HFFc6 (cell line): Measurements from ENCODE around the gene SUMF2. TPM values are rescaled to one million over a fixed set of nuclear protein-coding genes. Genes with fewer than 3 reads are reported as not detected.
"Not testable (repeated sequence)": the region's sequence is repeated elsewhere in the genome, so short reads cannot be mapped to it uniquely, and the experiment has no call there.

ENCODE experiments used
- DNase-seq: peaks from one replicate; pipeline ENCODE4 v3.0.0-alpha.2; 2018
- H3K27ac Mint-ChIP-seq: 2 replicates; pipeline ENCODE4 v1.8.0; 2020; ENCODE audit warnings: mild to moderate bottlenecking, mixed read lengths
- H3K27me3 Mint-ChIP-seq: 2 replicates; pipeline ENCODE4 v1.8.0; 2021; ENCODE audit warnings: mild to moderate bottlenecking, moderate library complexity, mixed read lengths; ENCODE audit not compliant: insufficient read depth
- H3K36me3 Mint-ChIP-seq: 2 replicates; pipeline ENCODE4 v1.8.0; 2021; ENCODE audit warnings: low read depth, mixed read lengths
- H3K4me1 Mint-ChIP-seq: 2 replicates; pipeline ENCODE4 v1.8.0; 2020; ENCODE audit warnings: low read depth, mixed read lengths
- H3K4me3 Mint-ChIP-seq: 2 replicates; pipeline ENCODE4 v1.8.0; 2020; ENCODE audit warnings: mild to moderate bottlenecking, moderate library complexity, mixed read lengths
- H3K9me3 Mint-ChIP-seq: 2 replicates; pipeline ENCODE4 v1.8.0; 2020; ENCODE audit warnings: mild to moderate bottlenecking, mixed read lengths
- long read RNA-seq: library from polyadenylated mRNA; unstranded; transcript quantifications from one replicate; pipeline ENCODE4 v2.0.0, GENCODE V29; 2019
- total RNA-seq, 6 experiments: library from RNA; stranded (reverse); fragmentation: NEBNext Ultra II Directional; extraction: Animal tissue kit (Norgen Biotek cat#: 25700); gene quantifications; 2 replicates in 1 of 6; 3 replicates in 5 of 6; pipeline ENCODE4 v1.2.3, GENCODE V29; 2021
- TF ChIP-seq, protein P1 (sequence below): fragments of 200-600 bp; sonication (generic); IDR thresholded peaks from 2 replicates; pipeline ENCODE4 v1.5.0; 2021; ENCODE audit warnings: antibody characterized with exemption, mild to moderate bottlenecking

The SUMF2 gene
- 100 to 1,000 TPM; 117 to 151 (median 127) TPM for total RNA-seq
- long read RNA-seq, transcript SUMF2-208 (9 exons, 2,052 nt), result major isoform, 149 of 252 reads
- long read RNA-seq, transcript SUMF2-211 (7 exons, 1,771 nt), result minor isoform, 5 of 252 reads
- long read RNA-seq, transcript SUMF2-204 (8 exons, 1,683 nt), result minor isoform, 9 of 252 reads
- long read RNA-seq, transcript SUMF2-205 (10 exons, 1,171 nt), result minor isoform, 5 of 252 reads
- long read RNA-seq, partial matches to known transcripts, result 6 of 252 reads
- long read RNA-seq, other reads (novel, unspliced or antisense), result 70 of 252 reads

DNA sequence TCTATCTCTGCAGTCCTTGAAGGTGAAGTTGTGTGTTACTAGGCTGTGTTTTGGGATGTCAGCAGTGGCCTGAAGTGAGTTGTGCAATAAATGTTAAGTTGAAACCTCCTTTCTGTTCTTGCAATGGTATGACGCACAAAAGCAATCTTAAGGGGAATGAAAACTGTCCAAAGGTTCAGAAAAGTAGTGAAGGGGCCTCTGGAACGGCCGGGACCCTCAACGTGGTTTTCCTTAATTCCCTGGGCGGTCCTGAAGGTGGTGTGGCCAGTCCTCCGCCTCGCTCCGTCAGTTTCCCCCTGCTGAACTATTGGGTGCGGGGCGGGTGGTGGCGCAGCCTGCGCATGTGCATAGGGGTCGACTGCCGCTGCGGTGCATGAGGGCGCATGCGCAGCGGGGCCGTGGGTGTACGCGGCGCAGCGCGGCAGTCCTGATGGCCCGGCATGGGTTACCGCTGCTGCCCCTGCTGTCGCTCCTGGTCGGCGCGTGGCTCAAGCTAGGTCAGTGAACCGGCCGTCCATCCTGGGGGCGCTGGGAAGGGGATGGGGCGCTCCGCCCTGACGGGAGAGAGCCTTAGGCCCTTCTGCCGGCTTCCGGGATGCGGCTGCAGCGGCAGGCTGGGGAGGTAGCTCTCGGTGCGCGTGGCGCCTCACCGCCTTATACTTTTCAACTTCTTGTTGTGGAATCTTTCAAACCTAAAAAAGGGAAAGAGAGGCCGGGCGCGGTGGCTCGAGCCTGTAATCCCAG, at the start of gene SUMF2:
TSS of gene SUMF2 (plus strand) at position 405 of the 744 bp plus-strand sequence. CDS start at position 431, 26 bp downstream.
- TF ChIP-seq, protein P1, sequence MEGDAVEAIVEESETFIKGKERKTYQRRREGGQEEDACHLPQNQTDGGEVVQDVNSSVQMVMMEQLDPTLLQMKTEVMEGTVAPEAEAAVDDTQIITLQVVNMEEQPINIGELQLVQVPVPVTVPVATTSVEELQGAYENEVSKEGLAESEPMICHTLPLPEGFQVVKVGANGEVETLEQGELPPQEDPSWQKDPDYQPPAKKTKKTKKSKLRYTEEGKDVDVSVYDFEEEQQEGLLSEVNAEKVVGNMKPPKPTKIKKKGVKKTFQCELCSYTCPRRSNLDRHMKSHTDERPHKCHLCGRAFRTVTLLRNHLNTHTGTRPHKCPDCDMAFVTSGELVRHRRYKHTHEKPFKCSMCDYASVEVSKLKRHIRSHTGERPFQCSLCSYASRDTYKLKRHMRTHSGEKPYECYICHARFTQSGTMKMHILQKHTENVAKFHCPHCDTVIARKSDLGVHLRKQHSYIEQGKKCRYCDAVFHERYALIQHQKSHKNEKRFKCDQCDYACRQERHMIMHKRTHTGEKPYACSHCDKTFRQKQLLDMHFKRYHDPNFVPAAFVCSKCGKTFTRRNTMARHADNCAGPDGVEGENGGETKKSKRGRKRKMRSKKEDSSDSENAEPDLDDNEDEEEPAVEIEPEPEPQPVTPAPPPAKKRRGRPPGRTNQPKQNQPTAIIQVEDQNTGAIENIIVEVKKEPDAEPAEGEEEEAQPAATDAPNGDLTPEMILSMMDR, result peak; percentile 38; the same call in 1 of the 2 replicates
- Mint-ChIP-seq H3K4me3 (peak within 1 kb of the TSS; percentile 97), H3K4me1 (peaks cover 51% of the 10 kb centered on the region), H3K27ac (peak within 1 kb of the TSS; percentile 95), H3K36me3 (peaks cover 41% of the 10 kb centered on the region), H3K27me3 (no peaks in the 10 kb centered on the region; the same call in none of the 2 replicates), H3K9me3 (no peaks in the 10 kb centered on the region)
- peak; percentile 71 for DNase-seq

- H3K4me1 Mint-ChIP-seq, H3K4me3 Mint-ChIP-seq, H3K9me3 Mint-ChIP-seq, H3K27me3 Mint-ChIP-seq, DNase-seq, H3K36me3 Mint-ChIP-seq, H3K27ac Mint-ChIP-seq: not testable (repeated sequence)
These were observed 47.1 kb upstream of the SUMF2 start for GRCh38 chr7:56017015-56017414.

GRCh38 chr7:56019501-56019900, 44.6 kb upstream of the SUMF2 start:
- Mint-ChIP-seq H3K4me1 (no peaks in the 10 kb centered on the region), H3K27me3 (no peaks in the 10 kb centered on the region; the same call in 1 of the 2 replicates), H3K36me3 (0 out of 2 replicates have a peak, but pooled peaks cover 9% of the 10 kb centered on the region), H3K27ac (no peak overlapping the region), H3K4me3 (no peak overlapping the region), H3K9me3 (no peaks in the 10 kb centered on the region)
- no peak for DNase-seq
- TF ChIP-seq, protein P1, result no peak

DNA sequence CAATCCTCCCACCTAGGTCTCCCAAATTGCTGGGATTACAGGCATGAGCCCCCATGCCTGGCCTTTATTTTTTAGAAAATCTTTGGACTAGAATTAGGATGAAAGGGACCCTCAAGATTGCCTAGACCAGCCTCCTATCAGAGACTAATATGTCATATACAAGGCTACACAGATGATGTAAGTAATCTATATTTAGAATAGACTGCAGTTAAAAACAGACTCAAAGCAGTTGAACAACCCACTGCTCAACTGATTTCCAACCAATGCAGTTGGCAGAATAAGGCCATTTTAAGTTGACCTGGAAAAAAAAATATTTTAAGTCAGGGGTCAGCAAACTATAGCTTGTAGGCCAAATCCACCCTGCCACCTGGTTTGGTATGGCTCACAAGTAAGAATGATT, 40.6 kb upstream of the SUMF2 start:
- no peaks in the 10 kb centered on the region for H3K4me1 Mint-ChIP-seq
- H3K36me3 Mint-ChIP-seq, result peaks cover 9% of the 10 kb centered on the region; the same call in 1 of the 2 replicates
- H3K4me3 Mint-ChIP-seq, result no peak overlapping the region
- H3K27ac Mint-ChIP-seq, result no peak overlapping the region
- no peak for DNase-seq
- TF ChIP-seq, protein P1, result no peak
- H3K27me3 Mint-ChIP-seq, result peaks cover 5% of the 10 kb centered on the region
- no peaks in the 10 kb centered on the region for H3K9me3 Mint-ChIP-seq

DNA sequence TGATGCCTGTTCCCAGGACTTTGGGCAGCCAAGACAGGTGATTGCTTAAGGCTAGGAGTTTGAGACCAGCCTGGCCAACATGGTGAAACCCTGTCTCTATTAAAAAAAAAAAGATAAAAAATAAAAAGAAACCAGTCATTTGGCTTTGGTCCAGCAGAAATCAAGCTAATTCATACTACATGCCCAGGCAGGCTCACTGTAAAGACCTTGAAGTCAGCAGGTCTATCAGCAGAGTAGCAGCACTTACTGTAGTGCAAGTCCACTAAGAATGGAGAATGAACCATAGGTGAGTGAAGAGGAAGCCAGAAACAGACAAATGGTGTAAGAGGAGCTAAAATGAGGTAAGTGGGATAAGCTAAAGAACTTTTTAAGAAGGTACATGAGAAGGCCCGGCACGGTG, 37.5 kb upstream of the SUMF2 start:
- Mint-ChIP-seq H3K4me1 (peaks cover 9% of the 10 kb centered on the region), H3K27me3 (peaks cover 5% of the 10 kb centered on the region), H3K27ac (no peak overlapping the region), H3K36me3 (peaks cover 3% of the 10 kb centered on the region; the same call in 1 of the 2 replicates), H3K4me3 (no peak overlapping the region), H3K9me3 (no peaks in the 10 kb centered on the region)
- DNase-seq, result no peak
- TF ChIP-seq, protein P1, result no peak
